Type B pancreatic cell (in vitro differentiated cells): Measurements from ENCODE around the gene ABI3. TPM values are rescaled to one million over a fixed set of nuclear protein-coding genes. Genes with fewer than 3 reads are reported as not detected.

Experiments used
- DNase-seq: peaks from one replicate; pipeline ENCODE4 v3.0.0; 2021; ENCODE audit warnings: mixed read lengths; ENCODE audit not compliant: unreplicated experiment; ENCODE audit errors: extremely low spot score
- H3K27ac Mint-ChIP-seq: 2 replicates; pipeline ENCODE4 v1.8.0; 2021; ENCODE audit warnings: mild to moderate bottlenecking, mixed read lengths
- H3K27me3 Mint-ChIP-seq: 2 replicates; pipeline ENCODE4 v1.8.0; 2021; ENCODE audit warnings: mixed read lengths
- H3K36me3 Mint-ChIP-seq: 2 replicates; pipeline ENCODE4 v1.8.0; 2021; ENCODE audit warnings: mixed read lengths
- H3K4me1 Mint-ChIP-seq: one replicate; pipeline ENCODE4 v1.8.0; 2021; ENCODE audit warnings: mixed read lengths; ENCODE audit not compliant: unreplicated experiment
- H3K4me3 Mint-ChIP-seq: 2 replicates; pipeline ENCODE4 v1.8.0; 2021; ENCODE audit warnings: mild to moderate bottlenecking, mixed read lengths
- H3K9me3 Mint-ChIP-seq: 2 replicates; pipeline ENCODE4 v1.8.0; 2021; ENCODE audit warnings: mixed read lengths
- CTCF ChIP-seq: fragments of 200-600 bp; sonication (generic); conservative IDR thresholded peaks from 2 replicates; pipeline ENCODE4 v1.5.0; 2021; ENCODE audit warnings: antibody characterized with exemption, mild to moderate bottlenecking
- total RNA-seq: library from RNA; stranded (reverse); gene quantifications from 2 replicates; pipeline ENCODE4 v1.2.1, GENCODE V29; 2021; ENCODE audit warnings: low replicate concordance

ABI3 gene
- total RNA-seq, 1 donor from 2014 or later = 0.31 TPM

DNA sequence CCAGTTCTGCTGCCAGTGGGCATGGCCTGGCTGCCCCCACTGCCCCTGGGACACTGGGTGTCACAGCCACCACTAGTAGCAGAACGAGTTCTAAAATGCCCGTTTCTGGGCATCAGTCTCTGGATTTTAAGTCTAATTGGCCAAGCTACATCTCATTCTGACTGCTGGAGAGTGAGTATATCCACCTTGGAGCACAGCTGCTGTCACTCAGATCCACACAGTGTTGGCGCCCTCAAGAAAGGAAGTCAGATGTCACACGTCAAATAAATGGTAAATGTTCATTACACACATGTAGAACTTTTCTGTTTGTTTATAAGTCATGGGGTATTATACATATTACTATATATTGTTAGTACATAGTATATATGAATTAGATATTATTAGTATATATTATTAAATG is 19.6 kb upstream of the ABI3 start:
- DNase-seq = no peak
- Mint-ChIP-seq H3K4me1 (peaks cover 3% of the 10 kb centered on the region), H3K4me3 (peak overlapping the region; percentile 64), H3K9me3 (no peaks in the 10 kb centered on the region), H3K27ac (no peak overlapping the region), H3K36me3 (no peaks in the 10 kb centered on the region), H3K27me3 (peaks cover 17% of the 10 kb centered on the region)
- no peak for TF ChIP-seq CTCF

GRCh38 chr17:49191409-49191916 is 19.0 kb upstream of the ABI3 start:
- no peak for DNase-seq
- TF ChIP-seq CTCF = no peak
- H3K27me3 Mint-ChIP-seq = peaks cover 17% of the 10 kb centered on the region
- H3K4me3 Mint-ChIP-seq = peak overlapping the region; percentile 98
- peaks cover 3% of the 10 kb centered on the region for H3K4me1 Mint-ChIP-seq
- no peaks in the 10 kb centered on the region for H3K36me3 Mint-ChIP-seq
- H3K27ac Mint-ChIP-seq = peak overlapping the region; percentile 99
- no peaks in the 10 kb centered on the region for H3K9me3 Mint-ChIP-seq

DNA sequence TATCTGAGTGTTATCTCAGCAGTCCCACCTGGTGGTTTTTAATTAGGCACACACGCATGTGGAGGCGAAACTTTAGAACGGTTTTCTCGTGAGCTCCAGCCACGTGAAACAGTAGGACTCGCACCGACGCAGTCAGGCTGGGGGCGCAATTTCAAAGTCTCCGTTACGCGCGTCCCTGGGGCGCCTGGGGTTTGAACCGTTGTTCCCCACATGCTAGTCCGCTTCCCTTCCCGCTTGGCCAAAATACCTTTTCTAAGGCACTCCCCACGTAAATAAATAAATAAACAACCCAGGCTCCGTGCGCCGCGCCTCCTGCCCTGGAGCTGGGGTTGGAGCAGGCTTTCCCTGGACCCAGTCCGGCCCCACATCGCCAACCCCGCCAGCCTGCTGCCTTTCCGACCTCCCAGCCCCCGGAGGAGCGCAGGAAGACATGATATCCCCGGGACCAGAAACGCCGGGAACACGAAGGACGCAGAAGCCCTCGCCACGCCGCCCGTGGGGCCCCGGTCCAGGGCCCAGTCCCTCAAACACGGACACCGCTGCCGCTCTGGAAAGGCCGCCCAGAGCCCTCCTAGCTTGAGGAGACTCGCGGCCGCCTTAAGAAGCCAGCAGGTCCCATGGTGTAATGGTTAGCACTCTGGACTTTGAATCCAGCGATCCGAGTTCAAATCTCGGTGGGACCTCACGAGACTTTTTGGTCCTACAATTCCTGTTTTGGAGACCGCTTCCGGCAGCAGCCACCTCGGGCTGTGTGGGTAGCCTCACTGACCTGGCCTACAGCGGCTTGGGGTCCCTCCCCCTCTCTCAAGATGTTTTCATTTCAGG is 18.4 kb upstream of the ABI3 start:
- TF ChIP-seq CTCF = peak; percentile 49
- peak overlapping the region; percentile 98 for H3K4me3 Mint-ChIP-seq
- H3K27ac Mint-ChIP-seq = peak overlapping the region; percentile 99
- DNase-seq = peak; percentile 97
- H3K36me3 Mint-ChIP-seq = no peaks in the 10 kb centered on the region
- H3K9me3 Mint-ChIP-seq = no peaks in the 10 kb centered on the region
- H3K4me1 Mint-ChIP-seq = peaks cover 3% of the 10 kb centered on the region
- H3K27me3 Mint-ChIP-seq = peaks cover 17% of the 10 kb centered on the region

GRCh38 chr17:49193513-49194296 is 16.8 kb upstream of the ABI3 start:
- Mint-ChIP-seq H3K4me1 (peaks cover 3% of the 10 kb centered on the region), H3K9me3 (no peaks in the 10 kb centered on the region), H3K27me3 (peaks cover 17% of the 10 kb centered on the region), H3K4me3 (peak overlapping the region; percentile 98), H3K27ac (peak overlapping the region; percentile 99), H3K36me3 (no peaks in the 10 kb centered on the region)
- no peak for DNase-seq
- no peak for TF ChIP-seq CTCF

DNA sequence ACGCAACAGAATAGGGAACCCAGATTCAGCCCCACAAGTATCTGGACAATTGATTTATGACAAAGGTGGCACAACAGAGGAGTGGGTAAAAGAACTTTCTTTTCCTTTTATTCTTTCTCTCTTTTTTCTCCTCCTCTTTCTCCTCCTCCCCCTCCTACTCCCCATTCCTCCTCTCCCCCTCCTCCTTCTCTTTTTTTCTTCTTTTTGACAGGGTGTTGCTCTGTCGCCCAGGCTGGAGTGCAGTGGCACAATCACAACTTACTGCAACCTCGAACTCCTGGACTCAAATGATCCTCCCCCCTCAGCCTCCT is 16.3 kb upstream of the ABI3 start:
- DNase-seq = no peak
- no peak overlapping the region for H3K27ac Mint-ChIP-seq
- peak overlapping the region; percentile 98 for H3K4me3 Mint-ChIP-seq
- no peaks in the 10 kb centered on the region for H3K9me3 Mint-ChIP-seq
- TF ChIP-seq CTCF = no peak
- peaks cover 3% of the 10 kb centered on the region for H3K4me1 Mint-ChIP-seq
- H3K36me3 Mint-ChIP-seq = no peaks in the 10 kb centered on the region
- peaks cover 17% of the 10 kb centered on the region for H3K27me3 Mint-ChIP-seq
